ENCODE results near the gene TNFSF15.

Gene TNFSF15

DNA sequence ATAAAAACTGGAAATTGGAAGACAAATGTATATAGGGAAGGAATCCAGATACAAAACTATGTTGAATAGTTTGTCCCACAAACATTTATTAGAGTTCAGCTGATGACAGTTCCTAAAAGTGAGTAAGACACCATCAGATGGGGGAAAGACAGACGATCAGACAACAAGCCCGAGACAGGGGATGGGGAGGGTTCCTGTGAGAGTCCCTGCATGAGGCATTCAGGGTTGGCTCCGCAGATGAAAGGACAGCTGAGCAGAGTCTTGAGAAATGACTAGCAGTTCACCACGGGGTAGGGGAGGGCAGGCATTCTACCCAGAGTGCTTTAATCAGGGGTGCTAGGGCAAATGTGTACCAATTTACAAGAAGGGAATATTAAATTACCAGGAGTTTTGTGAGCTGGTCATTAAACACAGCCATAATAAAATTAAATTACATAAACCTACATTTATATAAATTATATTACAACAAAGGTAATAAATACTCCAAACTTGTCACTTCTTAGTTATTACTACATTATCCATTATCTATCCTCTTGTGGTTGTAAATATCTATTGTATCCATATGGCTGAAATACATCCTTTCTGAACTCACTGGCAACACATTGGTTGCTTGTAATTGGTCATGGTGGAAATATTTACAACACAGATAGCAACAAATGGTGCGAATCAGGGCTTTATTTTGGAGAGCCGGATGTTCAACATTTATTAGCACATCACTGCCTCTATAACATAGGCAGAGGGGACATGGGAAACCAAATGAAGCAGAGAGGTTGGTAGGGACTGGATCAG is 27.8 kb downstream of the TNFSF15 start:
- Histone ChIP-seq H3K36me3 (no peaks in the 10 kb centered on the region), H3K9ac (no peak overlapping the region), H3K27me3 (no peaks in the 10 kb centered on the region), H3K4me1 (peaks cover 0 to 38% (median 7%) of the 10 kb centered on the region in 10 experiments; a peak in 15 of 20 replicates), H3K27ac (no peak overlapping the region), H4K20me1 (no peaks in the 10 kb centered on the region), H3K4me3 (no peak overlapping the region), H3K4me2 (0 out of 22 replicates have a peak overlapping the region, but pooled peaks of 1 of the 11 experiments have one; percentile 5), H3K9me3 (replicated peaks in 1 of 11) (no peaks in the 10 kb centered on the region)
- no peak for TF ChIP-seq Cebpa-rat (IDR thresholded peaks at IDR 0.05)

DNA sequence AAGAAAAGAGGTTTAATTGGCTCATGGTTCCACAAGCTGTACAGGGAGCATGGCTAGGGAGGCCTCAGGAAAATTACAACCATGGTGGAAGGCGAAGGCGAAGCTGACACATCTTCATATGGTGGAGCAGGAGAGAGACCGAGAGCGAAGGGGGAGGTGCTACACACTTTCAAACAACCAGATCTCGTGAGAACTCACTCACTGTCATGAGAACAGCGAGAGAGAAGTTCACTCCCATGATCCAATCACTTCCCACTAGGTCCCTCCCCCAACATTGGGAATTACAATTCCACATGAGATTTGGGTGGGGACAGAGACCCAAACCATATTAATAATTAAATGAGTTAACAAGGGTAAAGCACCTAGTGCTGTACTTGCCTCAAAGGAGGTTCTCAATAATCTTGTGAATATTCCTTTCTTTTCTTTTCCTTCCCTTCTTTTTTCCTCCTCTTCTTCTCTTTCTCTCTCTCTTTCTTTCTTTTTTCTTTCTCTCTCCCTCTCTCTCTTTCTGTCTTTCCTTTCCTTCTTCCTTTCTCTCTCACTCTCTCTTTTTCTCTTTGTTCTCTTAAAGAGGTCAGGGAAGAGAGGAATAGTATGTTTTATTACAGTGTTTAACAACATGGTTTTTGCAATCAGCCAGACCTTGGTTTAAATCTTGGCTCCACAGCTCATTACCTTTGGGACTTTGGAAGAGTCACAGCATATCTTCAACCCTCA is 29.0 kb downstream of the TNFSF15 start:
- Histone ChIP-seq H3K9ac (no peak overlapping the region), H4K20me1 (no peaks in the 10 kb centered on the region), H3K4me2 (peak overlapping the region in 3 of 11 experiments; percentile 9 to 54 (median 25); a peak in 3 of 22 replicates), H3K27me3 (no peaks in the 10 kb centered on the region), H3K36me3 (no peaks in the 10 kb centered on the region), H3K4me1 (peaks cover 0 to 38% (median 7%) of the 10 kb centered on the region in 10 experiments; a peak in 15 of 20 replicates), H3K9me3 (replicated peaks in 1 of 11) (no peaks in the 10 kb centered on the region), H3K27ac (no peak overlapping the region), H3K4me3 (no peak overlapping the region)
- no peak for TF ChIP-seq Cebpa-rat (IDR thresholded peaks at IDR 0.05)

DNA sequence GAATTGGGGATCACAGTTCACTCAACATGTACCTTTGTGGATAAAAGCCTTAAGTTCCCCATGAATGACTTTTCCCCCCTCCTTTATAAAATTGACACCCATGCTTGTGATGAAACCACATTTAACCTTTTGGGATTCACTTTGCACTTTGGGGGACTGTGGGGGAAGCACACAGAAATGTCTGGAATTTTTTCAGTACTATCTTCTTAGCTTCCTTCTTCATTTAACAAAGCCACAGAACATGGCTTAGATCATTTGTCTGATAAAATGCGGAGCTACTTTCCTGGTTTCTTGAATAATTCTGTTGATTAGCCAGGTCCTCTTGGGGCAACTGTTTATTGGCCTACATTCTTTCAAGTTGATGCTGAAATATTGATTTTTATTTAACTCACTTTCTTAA is 29.9 kb downstream of the TNFSF15 start:
- no peaks in the 10 kb centered on the region for H4K20me1 ChIP-seq
- H3K27ac ChIP-seq: no peak overlapping the region
- H3K4me1 ChIP-seq: peaks cover 0 to 47% (median 7%) of the 10 kb centered on the region in 10 experiments; a peak in 15 of 20 replicates
- H3K4me3 ChIP-seq: no peak overlapping the region
- peak overlapping the region in 3 of 11 experiments; percentile 9 to 54 (median 25); a peak in 2 of 22 replicates for H3K4me2 ChIP-seq
- TF ChIP-seq Cebpa-rat (IDR thresholded peaks at IDR 0.05): no peak
- no peaks in the 10 kb centered on the region for H3K27me3 ChIP-seq
- no peak overlapping the region for H3K9ac ChIP-seq
- H3K9me3 ChIP-seq (replicated peaks in 1 of 11): no peaks in the 10 kb centered on the region
- H3K36me3 ChIP-seq: no peaks in the 10 kb centered on the region

DNA sequence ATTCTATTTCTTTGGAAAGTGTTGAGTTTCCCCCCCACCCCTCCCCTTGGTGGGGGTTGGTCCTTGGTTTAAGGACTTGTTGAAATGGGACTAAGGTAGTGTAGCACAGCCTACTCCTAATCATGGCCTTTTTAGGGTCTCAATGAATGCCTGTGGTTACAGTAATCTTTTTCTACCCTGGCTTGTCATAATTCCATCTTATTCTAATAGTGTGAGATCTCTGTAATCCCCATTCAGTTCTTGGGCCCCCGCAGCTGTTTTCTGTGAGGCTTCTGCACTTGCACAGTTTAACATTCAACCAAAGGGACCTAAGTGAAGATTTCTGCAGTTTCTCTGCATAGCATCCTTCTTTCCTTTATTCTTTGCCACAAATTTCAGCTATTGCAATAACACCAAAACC is 30.7 kb downstream of the TNFSF15 start:
- H3K9ac ChIP-seq: no peak overlapping the region
- no peaks in the 10 kb centered on the region for H4K20me1 ChIP-seq
- H3K27me3 ChIP-seq: no peaks in the 10 kb centered on the region
- peak overlapping the region in 4 of 11 experiments; percentile 39 to 61 (median 45); a peak in 5 of 22 replicates for H3K4me2 ChIP-seq
- peaks cover 0 to 51% (median 7%) of the 10 kb centered on the region in 10 experiments; a peak in 15 of 20 replicates for H3K4me1 ChIP-seq
- H3K9me3 ChIP-seq (replicated peaks in 1 of 11): no peaks in the 10 kb centered on the region
- no peak overlapping the region for H3K27ac ChIP-seq
- no peak for TF ChIP-seq Cebpa-rat (IDR thresholded peaks at IDR 0.05)
- no peaks in the 10 kb centered on the region for H3K36me3 ChIP-seq
- no peak overlapping the region for H3K4me3 ChIP-seq

DNA sequence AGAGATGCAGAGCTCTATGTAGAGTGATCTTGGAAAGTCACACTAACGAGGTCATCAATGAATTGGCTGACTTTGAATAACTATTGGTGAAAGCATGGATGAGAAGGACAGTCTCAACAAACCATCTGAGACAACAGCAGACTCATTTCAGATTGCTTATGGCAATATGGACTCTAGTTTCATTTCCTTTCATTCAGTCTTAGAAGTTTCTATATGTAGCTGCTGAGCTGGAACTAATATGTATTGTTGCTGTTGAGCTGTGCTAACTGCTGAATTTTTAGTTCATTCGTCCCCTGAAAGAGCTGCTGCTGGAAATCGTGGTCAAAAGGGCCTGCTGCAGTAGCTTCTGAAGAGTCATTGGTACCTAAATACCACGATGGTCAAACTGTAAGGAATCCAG is 31.3 kb downstream of the TNFSF15 start:
- H3K4me1 ChIP-seq: peaks cover 0 to 57% (median 7%) of the 10 kb centered on the region in 10 experiments; a peak in 15 of 20 replicates
- peak overlapping the region in 1 of 11 experiments; percentile 43; a peak in 2 of 22 replicates for H3K27ac ChIP-seq
- H3K9ac ChIP-seq: no peak overlapping the region
- no peak overlapping the region for H3K4me3 ChIP-seq
- TF ChIP-seq Cebpa-rat (IDR thresholded peaks at IDR 0.05): no peak
- no peaks in the 10 kb centered on the region for H3K27me3 ChIP-seq
- no peaks in the 10 kb centered on the region for H3K9me3 ChIP-seq (replicated peaks in 1 of 11)
- H3K36me3 ChIP-seq: no peaks in the 10 kb centered on the region
- no peaks in the 10 kb centered on the region for H4K20me1 ChIP-seq
- H3K4me2 ChIP-seq: peak overlapping the region in 10 of 11 experiments; percentile 4 to 61 (median 30); a peak in 14 of 22 replicates

DNA sequence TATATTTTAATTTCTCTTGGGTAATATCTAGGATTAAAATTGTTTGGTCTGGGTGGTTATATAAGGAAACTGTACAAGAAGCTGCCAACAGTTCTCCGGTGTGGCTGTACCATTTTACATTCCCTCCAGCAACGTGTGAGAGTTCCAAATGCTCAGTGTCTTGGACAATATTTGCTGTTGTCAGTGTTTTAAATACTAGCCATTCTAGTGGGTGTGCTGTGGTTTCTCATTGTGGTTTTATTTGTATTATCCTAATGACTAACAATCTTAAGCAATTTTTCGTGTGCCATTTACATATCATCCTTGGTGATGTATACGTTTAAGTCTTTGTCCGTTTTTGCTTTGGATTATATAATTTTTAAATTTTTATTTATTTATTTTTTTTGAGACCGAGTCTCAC is 34.0 kb downstream of the TNFSF15 start:
- no peak overlapping the region for H3K4me2 ChIP-seq

DNA sequence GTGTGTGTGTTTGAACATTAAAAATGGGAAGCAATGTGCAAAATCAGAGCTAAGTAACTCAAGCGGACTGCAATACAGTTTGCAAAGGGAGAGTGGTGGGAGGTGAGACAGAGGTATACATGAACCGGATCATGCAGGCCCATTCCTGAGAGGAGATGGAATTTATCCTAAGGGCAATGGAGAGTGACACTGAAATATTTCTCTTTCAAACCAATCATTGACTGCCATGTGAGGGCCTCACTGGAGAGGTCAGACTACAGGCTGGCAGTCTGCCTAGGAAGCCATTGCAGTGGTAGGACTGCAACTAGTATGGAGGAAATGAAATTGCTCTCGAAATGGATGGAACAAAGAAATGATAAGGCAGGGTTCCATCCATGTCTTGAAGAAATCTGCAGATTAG is 34.8 kb downstream of the TNFSF15 start:
- no peak for TF ChIP-seq Cebpa-rat (IDR thresholded peaks at IDR 0.05)
- peak overlapping the region in 3 of 11 experiments; percentile 10 to 23 (median 19); a peak in 3 of 22 replicates for H3K4me2 ChIP-seq
- no peak overlapping the region for H3K4me3 ChIP-seq

More for the DNA sequence above, 34.0 kb downstream of the TNFSF15 start:
- Histone ChIP-seq H3K9ac (no peak overlapping the region), H3K27me3 (no peaks in the 10 kb centered on the region), H3K9me3 (replicated peaks in 1 of 11) (no peaks in the 10 kb centered on the region), H4K20me1 (no peaks in the 10 kb centered on the region), H3K4me1 (peaks cover 0 to 52% (median 7%) of the 10 kb centered on the region in 10 experiments; a peak in 15 of 20 replicates), H3K36me3 (no peaks in the 10 kb centered on the region), H3K4me3 (no peak overlapping the region), H3K27ac (no peak overlapping the region)
- TF ChIP-seq Cebpa-rat (IDR thresholded peaks at IDR 0.05): no peak

DNA sequence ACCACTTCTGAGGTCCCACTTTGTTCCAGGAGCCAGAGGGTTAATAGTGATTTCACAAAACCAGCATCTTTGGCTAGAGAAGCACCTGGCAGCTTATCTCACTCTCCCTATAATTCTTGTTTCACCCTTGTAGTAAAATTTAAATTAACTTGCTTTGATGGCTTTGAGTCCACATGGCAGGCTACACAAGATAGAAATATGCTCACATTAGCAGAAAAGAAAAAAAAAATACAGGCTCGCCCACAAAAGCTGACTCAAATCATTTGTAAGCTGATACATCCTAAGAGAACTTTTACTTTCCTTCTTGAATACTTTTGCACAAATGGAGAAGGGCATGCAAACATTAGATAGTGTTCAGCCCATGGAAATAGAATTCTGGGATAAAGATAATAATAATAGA is 36.2 kb downstream of the TNFSF15 start:
- Histone ChIP-seq H3K36me3 (no peaks in the 10 kb centered on the region), H3K27me3 (no peaks in the 10 kb centered on the region), H4K20me1 (no peaks in the 10 kb centered on the region), H3K9me3 (replicated peaks in 1 of 11) (no peaks in the 10 kb centered on the region), H3K27ac (no peak overlapping the region), H3K4me3 (no peak overlapping the region), H3K4me2 (peak overlapping the region in 2 of 11 experiments; percentile 20 to 44; a peak in 2 of 22 replicates), H3K9ac (no peak overlapping the region), H3K4me1 (peaks cover 0 to 29% (median 5%) of the 10 kb centered on the region in 10 experiments; a peak in 15 of 20 replicates)
- no peak for TF ChIP-seq Cebpa-rat (IDR thresholded peaks at IDR 0.05)

More for the DNA sequence above, 34.8 kb downstream of the TNFSF15 start:
- Histone ChIP-seq H3K27ac (no peak overlapping the region), H3K9me3 (replicated peaks in 1 of 11) (no peaks in the 10 kb centered on the region), H3K4me1 (peaks cover 0 to 43% (median 7%) of the 10 kb centered on the region in 10 experiments; a peak in 15 of 20 replicates), H3K36me3 (no peaks in the 10 kb centered on the region), H4K20me1 (no peaks in the 10 kb centered on the region), H3K9ac (no peak overlapping the region), H3K27me3 (no peaks in the 10 kb centered on the region)

DNA sequence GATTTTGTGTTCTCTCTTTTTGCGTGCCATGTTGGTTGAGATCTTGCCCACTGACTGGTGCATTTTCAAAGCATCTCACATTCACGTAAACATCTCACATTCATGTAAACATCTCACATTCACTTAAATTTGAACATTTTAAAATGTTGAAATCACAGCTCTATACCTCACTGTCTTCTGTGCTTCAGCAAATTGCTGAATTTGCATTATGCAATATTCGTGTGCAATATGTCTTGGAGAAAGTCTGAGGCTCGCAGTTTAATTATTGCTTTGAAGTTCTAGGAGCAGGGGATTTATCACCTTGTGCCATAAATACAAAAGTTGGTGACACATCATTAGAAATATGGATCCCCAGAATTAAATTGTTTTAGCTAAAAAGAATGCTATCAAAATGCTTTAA is 42.6 kb downstream of the TNFSF15 start:
- H3K27me3 ChIP-seq: no peaks in the 10 kb centered on the region
- no peak for TF ChIP-seq Cebpa-rat (IDR thresholded peaks at IDR 0.05)

More for the DNA sequence above, 42.6 kb downstream of the TNFSF15 start:
- Histone ChIP-seq H3K36me3 (no peaks in the 10 kb centered on the region), H3K9me3 (replicated peaks in 1 of 11) (no peaks in the 10 kb centered on the region), H3K4me1 (no peaks in the 10 kb centered on the region), H3K9ac (no peak overlapping the region), H3K4me3 (no peak overlapping the region), H3K27ac (no peak overlapping the region), H3K4me2 (no peak overlapping the region), H4K20me1 (no peaks in the 10 kb centered on the region)

Data from BLaER1 treated with 17β-estradiol and CSF1 and Interleukin-3, amounts not matched to agents 10 nM and 100 nM (cell line).